ENCODE measurements around the gene CSPG4.

Gene CSPG4

DNA sequence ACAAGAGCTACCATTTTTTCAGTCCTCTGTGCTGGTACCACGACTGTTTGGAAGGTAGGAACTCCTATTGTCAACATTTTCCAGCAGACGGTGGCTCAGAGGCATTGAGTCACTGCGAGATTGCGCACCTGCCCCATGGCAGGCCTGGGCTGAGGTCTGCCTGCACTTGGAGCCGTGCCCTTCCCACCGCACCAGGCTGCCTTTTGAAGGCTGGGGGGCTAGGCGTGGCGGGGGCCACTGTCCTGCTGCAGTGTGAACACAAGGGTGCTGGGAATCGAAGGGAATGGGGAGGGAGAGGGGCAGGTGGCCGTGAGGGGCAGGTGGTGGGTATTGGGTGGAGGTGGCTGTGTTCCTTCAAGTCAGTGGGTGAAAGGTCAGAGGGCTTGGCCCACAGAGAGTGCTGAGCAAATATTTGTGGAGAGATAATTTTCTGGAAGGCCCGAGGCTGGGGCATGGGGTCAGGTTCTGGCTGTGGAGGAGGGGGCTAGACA is 48.7 kb downstream of the CSPG4 start:
- DNase-seq = no peak

DNA sequence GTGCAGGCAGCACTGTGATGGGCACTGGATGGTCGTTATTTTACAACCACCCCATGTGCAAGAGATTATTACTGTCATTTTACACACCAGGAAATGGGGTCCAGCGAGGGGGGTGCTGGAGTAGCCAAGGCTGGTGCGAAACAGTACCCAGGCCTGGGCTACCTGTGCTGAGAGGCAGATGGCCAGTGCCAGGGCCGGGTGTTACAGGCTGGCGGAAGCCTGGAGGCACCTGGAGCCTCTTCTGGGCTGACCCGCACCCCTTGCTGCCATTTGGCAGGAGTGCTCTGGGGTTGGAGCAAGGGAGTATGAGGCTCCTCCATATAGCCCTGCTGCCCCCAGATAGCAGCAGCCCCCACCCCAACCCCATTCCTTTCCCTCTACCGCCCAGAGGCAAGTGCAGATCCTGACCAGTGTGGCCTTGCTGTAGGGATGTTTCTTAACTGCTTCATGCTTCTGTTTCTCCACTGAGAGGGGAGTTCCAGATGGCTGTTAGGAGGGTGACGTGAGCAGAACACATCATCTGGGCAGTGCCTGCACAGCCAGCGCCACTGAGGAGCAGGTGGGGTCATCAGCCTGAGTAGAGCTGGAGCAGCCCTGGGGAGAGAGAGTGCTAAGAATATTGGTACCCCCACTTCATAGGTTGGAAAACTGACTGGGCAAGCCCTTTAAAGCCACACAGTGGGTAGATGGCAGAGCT is 49.7 kb downstream of the CSPG4 start:
- no peak for DNase-seq

DNA sequence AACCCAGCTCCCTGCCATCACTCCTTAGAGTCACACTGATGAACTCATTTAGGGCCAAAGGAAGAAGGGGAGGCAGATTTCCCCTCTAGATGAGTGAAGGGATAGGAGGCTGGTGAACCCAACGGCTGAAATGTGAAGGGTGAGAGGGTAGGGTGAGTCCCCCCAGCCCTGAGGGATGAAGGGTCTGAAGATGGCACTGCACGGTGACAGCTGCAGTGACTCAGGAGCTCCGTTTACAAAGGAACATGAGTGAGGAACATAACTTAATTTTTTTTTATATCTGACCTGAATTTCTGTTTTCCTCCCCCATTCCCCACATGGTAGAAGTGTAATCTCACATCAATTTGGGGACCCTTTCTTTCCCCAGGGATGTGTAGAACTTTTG is 50.9 kb downstream of the CSPG4 start:
- no peak for DNase-seq

DNA sequence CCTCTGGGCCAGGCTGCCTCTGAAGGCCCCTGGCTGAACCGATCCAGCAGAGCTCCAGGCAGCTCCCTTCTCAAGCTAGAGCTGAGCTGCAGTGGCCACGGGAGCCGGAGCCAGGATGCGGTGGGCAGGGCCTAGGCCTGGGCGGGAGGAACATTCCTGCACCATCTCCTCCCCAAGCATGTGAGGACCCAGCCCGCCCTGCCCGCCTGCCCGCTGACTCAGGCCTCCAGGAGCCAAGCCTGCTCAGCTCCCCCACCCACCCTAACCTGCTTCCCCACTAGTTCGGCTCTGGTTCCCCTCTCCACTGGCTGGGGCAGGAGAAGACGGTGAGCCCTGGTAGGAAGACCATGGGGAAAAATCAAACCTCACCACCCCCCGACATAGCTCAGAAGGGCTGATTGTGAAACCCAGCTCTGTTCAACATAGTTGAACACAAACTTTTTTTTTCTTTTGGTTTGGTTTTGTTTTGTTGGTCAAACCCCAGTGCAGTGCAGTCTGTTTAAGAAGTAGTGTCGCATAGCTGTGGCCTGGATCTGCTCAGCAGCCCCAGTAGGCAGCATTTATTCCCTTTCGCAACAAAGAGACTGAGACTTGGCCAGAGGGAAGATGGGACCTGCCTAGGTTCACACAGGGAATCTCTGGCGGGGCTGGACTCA is 51.4 kb downstream of the CSPG4 start:
- peak; percentile 93 for DNase-seq

DNA sequence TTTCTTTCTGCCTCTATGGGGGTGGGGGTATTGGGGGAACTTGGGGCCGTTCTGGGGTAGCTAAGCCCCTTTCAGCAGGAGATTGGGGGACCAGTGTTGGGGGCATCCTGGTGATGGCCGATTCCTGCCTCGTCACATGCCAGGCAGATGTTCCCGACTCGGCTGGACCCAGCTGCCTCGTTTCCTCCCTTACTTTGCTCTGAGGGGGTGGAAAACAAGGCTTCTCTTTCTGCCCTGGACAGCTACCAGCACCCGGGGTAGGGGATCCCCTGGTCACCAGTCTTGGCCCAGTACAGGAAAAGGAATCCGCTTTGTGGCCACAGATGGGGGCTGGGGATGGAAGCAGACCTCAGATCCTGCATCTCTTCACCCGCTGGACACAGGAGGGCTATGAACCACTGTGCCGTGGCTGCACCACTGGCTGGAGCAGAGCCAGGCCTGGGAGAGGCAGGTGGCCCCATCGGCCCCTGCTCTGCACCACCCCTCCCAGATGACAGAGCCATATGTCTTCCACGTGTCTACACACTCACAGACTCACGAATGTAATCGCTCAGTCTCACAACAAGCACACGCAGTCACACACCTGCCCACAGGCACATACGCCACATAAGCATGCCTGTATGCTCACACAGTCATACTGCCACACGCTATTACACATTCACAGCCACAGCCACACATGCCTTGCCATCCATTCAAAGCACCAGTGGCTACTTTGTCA is 52.6 kb downstream of the CSPG4 start:
- peak; percentile 35 for DNase-seq

DNA sequence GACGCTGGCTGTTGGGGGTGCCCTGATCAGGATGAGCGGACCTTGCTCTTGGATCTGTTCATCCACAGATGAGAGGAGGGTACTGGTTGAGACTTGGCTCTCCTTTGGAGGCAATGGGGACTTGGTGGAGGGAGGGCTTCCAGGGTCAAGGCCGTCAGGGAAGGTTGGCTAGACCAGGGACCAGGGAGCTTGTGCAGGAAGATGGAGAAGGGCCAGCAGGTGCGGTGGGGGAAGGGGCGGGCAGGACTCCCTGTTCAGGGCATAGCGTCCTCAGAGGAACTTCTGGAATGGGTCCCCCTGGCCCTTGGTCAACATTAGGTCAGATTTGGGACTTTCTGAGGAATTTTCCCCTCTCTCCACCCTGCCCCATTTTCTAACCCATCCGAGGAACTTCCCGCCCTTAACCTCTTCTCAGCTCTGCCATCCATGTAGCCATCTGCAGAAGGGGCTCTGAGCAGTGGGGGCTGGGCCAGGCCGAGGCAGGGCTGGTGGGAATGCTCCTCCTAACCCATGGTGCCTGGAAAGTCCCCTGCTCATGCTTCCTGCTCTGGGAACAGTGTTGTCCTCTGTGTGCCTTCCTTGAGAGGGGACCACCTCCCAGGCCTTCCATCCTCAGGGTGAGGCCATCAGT is 53.4 kb downstream of the CSPG4 start:
- DNase-seq = no peak

DNA sequence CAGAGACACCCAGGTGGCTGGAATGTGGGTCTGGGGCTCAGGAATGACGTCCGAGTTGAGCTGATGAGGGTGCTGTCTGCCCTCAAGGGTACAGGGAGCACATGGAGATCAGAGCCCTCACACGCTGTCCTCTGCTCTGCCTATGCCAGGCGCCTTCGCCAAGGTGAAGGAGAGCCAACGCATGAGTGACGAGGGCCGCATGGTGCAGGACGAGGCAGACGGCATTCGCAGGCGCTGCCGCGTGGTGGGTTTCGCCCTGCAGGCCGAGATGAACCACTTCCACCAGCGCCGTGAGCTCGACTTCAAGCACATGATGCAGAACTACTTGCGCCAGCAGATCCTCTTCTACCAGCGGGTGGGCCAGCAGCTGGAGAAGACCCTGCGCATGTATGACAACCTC is 55.8 kb downstream of the CSPG4 start:
- no peak for DNase-seq

DNA sequence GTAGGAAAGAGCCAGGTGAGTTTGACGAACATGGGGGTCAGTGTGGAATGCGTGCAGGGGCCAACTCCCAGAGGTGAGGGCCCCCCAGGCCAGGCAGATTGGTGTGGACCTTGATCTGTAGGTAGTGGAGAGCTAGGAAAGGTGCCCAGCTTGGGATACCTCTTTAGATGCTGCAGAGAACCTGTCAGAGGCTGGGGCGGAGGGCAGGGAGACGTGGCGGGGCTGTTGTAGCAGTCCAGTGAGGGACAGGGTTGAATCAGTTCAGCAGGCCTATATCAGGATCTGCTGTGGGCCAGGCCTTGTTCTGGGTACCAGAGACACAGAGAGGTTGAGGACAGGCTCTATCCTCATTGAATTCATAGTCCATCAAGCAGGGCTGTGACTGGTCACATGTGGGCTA is 56.3 kb downstream of the CSPG4 start:
- no peak for DNase-seq

DNA sequence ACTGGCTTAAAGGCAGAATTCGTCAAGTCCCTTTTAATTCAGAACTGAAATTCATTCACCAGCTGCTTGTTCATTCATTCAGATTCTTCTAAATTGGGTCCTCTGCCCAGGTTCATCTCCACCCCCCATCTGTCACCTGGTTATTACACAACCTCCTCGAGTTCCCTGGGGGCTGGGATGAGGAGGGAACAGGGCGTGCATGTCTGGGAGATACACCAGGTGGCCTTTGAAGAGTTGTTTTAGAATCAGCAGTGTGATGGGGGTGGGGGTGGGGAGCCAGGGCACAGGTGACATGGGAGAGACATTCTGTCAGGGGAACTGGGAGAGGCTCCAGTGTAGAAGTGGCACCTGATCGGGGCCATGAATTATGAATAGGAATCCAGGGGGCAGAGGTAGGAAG is 56.7 kb downstream of the CSPG4 start:
- no peak for DNase-seq

DNA sequence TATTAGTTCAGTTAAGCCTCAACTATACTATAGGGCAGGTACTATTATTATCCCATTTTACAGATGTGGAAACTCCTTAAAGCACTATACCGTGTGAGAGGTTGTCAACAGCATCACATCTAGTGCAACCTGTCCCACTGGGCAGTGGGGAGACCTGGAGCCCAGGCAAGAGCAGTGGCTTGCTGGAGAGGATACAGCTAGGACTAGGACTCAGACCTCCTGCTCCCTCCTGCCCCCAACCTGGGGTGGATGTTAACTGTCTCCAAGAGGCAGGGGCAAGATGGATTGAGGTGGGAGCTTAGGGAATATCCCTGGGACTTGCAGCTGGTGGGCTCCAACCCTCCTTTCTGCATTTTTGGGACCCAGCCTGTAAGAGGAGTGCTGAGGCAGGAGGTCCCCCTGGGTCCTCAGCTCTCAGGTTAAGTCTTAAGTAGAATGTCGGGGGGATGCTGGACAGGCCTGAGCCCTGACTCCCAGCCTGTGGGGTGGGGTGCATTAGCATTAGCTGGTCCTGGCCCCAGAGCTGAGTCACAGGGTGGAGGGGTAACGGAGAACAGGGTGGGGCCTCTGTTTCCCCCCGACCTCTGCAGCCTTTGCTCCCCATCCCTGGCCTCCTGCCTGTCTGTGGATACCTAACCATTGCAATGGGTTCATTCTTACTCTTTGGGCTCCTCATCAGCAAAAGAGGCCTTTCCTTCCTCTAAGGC is 58.3 kb downstream of the CSPG4 start:
- DNase-seq = no peak

DNA sequence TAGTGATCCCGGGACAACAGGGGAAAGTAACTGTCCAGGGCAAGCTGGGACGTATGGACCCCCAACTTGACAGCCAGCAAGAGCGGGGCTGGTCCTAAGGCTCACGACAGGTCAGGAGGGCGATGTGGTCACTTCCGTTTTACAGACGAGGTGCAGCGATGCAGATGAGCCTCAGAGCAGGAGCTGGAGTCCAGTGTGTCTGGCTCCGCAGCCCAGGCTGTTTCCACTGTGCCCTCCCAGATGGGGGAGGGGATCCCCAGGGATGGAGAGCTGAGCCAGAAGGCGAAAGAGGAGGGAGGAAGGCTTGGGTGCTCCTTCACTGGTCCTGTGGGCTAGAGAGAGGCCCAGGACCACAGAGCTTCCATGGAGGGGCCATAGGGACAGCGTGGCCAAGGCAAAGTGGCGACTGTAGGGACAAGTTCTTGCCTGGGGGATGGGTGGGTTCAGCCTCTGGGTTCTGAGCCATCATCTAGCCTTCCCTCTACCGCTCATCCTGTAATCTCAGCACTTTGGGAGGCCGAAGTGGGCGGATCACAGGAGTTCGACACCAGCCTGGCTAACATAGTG is 59.2 kb downstream of the CSPG4 start:
- DNase-seq = no peak

DNA sequence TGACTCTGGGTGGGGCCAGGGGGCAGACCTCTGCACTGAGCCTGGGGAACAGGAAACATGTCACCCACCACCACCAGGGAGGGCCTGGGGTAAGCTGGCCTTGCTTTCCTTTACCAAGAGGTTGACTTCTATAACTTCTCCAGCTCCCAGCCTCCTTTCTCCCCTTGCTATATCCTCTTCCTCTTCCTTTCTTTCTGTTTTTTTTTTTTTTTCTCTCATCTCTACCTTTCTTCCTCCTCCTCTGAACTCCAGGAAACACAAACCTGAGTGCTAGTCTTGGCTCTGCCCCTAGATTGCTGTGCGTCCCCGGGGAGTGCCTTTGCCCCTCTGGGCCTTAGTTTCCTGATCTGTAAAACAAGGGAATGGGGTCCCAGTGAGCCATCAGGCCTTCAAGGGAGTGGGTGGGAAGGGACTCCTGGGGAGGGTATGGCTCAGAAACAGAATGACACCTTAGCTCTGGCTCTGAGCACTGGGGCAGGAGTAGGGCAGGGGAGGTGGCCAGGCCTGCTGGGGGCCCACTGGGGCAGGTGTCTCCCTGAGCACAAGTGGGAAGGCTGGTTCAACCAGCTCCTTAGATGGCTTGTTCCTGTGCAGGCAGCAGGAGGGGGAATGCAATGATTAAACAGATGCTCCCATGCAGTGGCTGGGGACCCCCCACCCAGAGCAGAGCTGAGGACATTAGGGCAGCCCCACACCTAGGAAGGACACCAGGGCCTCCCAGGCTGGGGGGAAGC is 60.7 kb downstream of the CSPG4 start:
- DNase-seq = no peak

DNA sequence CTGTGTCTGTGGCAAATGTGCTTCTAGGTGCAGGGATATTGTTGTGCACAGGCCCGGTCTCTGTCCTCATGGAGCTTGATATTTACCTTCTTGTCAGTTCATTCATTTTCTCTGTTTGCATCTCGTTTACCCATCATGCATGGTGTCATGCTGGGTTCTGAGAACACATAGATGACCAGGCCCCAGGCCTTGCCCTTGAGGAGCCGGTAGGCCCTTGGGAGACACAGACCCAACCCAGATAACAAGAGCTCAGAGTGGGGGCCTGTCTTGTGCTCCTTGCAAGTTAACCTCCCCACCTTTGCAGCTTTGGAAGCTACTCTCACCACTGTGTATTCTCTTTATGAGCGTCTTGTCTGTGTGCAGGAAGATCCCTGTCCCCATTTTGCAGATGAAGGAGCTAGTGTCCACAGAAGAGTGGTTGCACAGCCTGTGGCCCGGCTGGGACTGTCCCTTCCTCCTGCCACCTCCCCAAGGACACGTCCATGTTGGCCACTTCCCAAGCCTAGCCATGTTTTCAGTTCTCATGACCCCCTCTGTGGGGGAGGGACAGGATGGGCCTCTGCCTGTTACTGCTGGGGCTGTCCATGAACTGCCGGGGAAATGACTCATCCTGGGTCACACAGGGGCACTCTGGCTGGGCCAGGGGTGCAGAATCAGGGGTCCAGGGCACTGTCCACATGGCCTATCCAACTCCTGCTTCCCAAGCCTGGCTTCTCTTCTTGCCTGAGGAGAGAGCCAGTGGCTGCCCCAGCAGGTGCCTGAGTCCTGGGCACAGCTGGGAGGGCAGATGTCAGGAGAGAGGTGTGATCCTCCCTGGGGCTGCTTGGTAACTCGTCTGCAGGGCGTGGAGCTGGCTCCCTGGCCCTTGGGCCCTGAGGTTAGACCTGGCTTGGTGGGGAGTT is 61.5 kb downstream of the CSPG4 start:
- DNase-seq = no peak

DNA sequence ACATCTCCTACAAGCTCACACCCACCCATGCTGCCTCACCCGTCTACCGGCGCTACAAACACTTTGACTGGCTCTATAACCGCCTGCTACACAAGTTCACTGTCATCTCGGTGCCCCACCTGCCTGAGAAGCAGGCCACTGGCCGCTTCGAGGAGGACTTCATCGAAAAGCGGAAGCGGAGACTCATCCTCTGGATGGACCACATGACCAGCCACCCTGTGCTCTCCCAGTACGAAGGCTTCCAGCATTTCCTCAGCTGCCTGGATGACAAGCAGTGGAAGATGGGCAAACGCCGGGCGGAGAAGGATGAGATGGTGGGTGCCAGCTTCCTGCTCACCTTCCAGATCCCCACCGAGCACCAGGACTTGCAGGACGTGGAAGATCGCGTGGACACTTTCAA is 62.8 kb downstream of the CSPG4 start:
- DNase-seq = no peak

DNA sequence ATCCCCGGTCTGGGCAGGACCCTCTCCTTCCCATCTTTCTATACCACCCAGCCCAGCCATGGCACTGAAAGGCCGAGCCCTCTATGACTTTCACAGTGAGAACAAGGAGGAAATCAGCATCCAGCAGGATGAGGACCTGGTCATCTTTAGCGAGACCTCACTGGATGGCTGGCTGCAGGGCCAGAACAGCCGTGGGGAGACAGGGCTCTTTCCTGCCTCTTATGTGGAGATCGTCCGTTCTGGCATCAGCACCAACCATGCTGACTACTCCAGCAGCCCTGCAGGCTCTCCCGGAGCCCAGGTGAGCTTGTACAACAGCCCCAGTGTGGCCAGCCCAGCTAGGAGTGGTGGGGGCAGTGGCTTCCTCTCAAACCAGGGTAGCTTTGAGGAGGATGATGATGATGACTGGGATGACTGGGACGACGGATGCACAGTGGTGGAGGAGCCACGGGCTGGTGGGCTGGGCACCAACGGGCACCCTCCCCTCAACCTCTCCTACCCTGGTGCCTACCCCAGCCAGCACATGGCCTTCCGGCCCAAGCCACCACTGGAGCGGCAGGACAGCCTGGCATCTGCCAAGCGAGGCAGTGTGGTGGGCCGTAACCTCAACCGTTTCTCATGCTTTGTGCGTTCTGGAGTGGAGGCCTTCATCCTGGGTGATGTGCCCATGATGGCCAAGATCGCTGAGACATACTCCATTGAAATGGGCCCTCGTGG is 63.4 kb downstream of the CSPG4 start:
- DNase-seq = no peak

DNA sequence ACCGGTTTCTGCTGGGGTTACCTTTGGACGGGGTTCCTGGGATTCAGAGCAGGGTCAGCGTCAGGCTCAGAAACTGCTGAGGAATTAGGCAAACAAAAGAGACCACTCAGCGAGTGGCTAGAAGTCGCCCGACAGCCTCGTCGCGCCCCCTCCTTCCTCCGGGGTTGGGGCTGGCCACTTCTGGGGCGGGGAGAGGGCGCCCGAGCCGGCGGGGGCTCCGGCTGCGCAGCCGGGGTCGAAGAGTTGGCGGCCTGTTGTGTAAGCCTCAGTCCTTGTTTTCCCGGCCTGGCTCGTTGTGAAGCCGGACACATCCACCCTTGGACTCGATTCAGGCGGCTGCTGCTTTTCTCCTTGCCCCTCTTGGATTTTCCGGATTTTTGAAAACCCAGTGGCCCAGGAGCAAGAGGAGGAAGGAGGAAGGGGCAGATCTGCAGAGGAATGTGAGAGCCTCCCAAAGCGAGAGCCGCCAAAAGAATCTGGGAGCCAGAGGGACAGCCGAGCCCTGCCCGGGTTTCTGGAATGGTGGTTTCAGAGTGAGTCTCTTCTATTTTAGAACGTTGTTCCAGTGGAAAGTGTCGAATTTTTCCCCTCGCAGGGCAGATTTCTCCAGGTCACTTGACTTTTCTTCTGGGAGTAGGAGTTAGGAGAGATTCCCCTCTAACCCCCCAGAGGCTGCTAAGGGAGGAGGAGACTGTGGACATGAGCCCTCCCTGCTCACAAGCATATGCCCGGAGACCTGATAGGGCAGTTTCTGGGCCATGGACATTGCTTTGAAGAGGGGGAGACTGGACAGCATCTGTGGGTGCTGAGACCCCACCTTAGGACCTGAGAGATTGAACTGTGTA is 64.3 kb downstream of the CSPG4 start:
- peak; percentile 37 for DNase-seq

DNA sequence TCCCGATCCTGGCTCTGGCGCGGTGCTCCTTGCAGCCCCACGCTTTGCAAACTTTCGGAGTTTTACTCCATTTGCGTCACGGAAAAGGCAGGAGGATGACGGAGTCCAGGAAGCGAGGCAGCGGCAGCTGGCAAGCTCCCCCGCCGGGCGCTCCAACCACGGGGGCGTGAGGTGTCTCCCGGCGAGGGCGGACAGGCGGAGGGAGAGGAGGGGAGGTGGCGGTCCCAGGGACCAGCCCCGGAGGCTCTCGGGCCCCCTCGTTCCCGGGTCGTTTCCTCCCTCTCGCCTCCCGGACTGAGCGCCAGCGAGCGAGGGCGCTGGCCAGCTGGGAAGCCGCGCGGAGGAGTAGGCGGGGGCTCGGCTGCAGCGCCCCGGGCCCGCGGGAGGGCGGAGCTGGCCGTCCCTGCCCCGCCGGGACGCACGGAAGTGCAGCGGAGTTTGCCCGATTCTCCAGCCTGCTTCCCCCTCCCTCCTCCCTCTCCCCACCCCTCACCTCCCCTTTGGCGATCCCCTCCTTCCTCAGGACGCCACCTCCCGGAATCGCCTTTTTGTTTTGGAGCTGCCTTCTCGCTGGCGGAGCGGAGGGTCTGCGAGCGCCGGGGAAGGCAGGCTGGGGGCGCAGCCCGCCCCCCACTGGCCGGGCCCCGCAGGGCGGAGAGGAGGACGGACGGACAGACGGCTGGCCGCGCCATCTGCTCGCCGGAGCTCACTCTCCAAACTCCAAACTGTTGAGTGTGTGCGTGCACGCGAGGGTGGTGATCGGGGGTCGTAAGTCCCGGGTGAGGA is 65.1 kb downstream of the CSPG4 start, which contains the start of gene SNX33:
SNX33 (plus strand) TSS at position 543 of the 786 bp plus-strand sequence. CDS start 1,191 bp downstream, outside the sequence.
- DNase-seq = peak; percentile 84

DNA sequence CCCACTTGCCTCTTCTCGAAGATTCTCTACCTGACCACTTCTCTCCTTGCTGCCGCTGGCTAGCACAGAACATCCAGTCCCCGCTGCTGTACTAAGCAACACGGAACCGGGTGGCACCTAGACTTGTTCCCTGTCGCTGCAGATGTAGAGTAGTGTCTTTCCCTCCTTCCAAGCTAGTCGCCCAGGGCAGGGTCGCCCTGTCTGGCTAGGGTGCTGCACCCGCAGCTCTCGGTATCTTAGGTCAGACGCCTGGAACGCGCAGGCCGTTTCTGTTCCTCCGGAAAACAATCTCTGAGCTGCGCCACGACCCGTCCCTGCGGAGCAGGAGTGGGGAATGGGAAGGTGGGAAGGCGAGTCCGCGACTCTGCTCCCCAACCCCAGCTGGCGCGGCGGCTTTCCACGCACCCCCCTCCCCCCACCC is 65.7 kb downstream of the CSPG4 start:
- DNase-seq = no peak
